Astrocyte (in vitro differentiated cells and primary cell): ENCODE measurements around the gene CD300LF.

ENCODE experiments used
- CTCF ChIP-seq: IDR thresholded peaks from 2 replicates; pipeline ENCODE4 v1.5.1; 2011; ENCODE audit warnings: low read depth, mild to moderate bottlenecking, inconsistent platforms, low read length, moderate library complexity; ENCODE audit not compliant: insufficient read depth
- EZH2 ChIP-seq: IDR thresholded peaks from 2 replicates; pipeline ENCODE4 v1.6.1; 2012; ENCODE audit warnings: mild to moderate bottlenecking, low read length, inconsistent platforms; ENCODE audit not compliant: insufficient read depth

- TF ChIP-seq CTCF (no peak), EZH2 (no peak)
Observed at GRCh38 chr17:74698069-74698468, 14.7 kb downstream of the CD300LF start.
